ENCODE measurements around the gene SRBD1.
A peak's percentile ranks its signal among the peaks of the same experiment; 100 is the strongest.

SRBD1 gene

GRCh38 chr2:45631955-45632354 is 20.9 kb upstream of the SRBD1 start:
- DNase-seq = no peak

DNA sequence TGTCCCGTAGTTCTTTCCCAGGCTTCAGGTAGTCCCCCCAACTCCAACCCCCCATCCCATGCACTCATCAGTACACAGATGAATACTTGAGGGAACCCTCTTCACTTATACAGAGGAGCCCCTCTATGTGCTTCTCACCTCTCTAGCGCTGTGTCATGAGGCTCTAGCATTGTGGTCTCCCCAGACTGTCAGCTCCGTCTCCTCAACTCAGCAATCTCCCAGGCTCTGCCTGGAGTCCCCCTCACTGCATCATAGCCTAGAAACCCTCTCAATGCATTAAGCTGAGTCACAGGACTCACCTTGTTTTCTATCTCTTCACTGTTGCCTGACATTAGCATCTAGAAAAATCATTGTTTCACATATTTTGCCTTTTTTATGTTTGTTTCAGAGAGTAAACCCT is 20.3 kb upstream of the SRBD1 start:
- no peak for DNase-seq

- no peak for DNase-seq
Measured at GRCh38 chr2:45629971-45630370, 18.9 kb upstream of the SRBD1 start.

DNA sequence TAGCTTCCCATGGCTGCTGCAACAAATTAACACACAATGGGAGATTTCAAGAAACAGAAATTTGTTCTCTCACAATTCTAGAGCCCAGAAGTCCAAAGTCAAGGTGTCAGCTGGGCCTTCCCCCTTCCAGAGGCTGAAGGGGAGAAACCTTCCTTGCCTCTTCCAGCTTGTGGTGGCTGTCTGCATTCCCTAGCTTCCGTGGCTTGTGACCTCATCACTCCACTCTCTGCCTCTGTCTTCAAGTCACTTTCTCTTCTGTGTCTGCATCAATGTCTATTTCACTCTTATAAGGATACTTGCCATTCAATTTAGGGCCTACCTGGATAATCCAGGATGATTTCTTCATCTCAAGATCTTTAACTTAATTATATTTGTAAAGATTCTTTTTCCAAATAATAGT is 16.8 kb upstream of the SRBD1 start:
- peak; percentile 60 for DNase-seq

DNA sequence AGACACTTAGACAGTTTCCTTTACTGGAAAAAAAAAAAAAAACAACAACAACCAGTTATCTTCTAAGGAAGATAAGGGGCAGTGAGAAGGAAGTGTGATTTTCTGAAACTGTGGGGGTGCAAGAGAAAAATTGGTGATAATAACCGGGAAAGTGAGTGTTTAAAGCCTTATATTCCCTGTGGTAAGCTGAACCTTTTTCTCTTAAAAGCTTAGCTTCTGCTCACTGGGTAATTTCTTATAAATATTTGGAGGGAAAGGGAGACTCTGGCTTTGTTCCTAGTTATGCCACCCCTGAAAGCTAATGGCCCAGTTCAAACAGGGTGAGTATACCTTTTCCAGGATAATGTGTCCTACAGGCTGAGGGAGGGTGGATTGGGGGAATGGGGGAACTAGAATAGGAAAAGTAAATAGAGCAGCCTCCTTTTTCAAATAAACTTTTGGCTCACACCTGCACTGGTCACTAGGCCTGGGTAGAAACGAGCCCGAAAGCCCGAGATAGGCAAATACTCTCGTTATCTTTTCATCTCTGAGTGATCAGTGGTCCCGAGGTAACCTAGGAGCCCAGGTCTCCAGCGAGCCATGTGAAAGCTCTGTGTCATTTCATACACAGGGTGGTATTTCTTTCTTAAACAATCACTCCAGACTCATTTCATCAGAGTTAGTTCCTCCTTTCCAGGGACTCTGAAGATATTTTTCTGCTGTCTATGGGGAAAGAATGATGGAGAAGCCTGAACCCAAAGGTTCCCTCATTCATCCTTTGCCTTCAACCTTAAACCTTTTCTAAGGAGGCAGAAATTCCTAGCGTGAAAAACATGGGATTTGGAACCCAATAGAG is 15.5 kb upstream of the SRBD1 start:
- no peak for DNase-seq

GRCh38 chr2:45625824-45626223 is 14.8 kb upstream of the SRBD1 start:
- DNase-seq = no peak

DNA sequence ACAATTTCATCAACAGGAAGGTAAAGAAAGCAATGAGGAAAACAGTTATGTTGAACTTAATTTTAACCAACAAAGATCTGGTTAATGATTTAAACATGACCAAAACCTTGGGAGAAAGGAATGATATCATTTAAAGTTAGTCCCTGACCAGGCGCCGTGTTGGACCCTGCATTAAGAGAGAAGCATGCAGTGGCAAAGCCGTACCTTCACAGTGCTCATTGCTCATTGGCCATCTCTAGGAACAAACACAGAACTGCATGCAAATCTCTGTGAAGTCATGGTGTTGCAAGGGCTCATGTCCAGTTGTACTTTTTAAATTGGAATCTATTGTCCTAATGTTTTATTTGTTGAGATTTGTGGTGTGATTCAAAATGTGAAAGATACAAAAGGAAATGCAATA is 12.0 kb upstream of the SRBD1 start:
- DNase-seq = no peak

DNA sequence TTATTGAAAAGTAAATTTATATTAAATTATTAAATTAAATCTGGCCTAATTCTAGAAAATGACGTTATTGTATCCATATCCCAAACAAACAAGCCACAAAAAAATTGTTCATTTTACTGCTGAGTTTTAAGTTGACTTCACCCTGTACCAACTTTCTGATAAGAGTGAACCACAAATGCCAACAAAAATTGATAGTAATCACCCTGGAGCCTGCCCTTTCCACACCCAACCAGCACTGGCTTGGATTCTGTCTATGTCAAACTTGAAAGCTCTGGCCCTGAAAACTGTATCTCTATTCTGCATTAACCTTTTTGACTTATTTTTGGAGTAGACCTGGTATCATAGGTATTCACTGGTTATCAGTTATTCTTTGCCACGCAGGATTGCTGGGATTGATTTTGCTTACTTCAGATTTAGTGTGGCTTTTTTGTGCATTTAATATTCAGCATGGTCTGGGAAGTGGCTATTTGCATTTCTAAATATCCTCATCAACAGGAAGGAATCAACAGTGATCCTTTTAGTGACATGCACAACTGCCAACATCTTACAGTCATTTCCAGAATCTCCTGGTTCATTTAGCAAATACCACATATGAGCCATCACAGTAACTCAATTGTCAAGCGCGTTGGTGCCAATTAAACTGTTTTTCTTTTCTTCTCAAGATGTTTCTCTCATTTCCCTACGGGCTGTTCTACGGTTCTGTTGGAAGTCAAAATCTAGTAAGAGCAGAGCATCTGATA is 11.4 kb upstream of the SRBD1 start:
- no peak for DNase-seq

DNA sequence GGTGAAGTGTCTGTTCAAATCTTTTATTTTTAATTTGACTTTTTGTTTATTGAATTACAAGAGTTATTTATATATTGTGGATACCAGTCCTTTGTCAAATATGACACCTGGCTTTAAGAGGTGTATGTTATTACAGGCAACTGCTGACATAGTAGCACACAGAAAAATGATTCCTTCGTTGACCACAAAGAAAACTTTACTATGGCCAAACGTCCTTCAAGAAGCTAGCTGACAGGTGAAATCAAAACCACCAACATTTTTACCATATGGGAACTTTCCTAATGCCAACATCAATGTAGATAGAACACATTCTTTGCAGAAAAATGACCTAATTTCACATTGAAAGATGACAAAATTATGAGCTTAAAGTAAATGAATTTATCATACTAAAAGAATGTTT is 6.4 kb upstream of the SRBD1 start:
- no peak for DNase-seq

DNA sequence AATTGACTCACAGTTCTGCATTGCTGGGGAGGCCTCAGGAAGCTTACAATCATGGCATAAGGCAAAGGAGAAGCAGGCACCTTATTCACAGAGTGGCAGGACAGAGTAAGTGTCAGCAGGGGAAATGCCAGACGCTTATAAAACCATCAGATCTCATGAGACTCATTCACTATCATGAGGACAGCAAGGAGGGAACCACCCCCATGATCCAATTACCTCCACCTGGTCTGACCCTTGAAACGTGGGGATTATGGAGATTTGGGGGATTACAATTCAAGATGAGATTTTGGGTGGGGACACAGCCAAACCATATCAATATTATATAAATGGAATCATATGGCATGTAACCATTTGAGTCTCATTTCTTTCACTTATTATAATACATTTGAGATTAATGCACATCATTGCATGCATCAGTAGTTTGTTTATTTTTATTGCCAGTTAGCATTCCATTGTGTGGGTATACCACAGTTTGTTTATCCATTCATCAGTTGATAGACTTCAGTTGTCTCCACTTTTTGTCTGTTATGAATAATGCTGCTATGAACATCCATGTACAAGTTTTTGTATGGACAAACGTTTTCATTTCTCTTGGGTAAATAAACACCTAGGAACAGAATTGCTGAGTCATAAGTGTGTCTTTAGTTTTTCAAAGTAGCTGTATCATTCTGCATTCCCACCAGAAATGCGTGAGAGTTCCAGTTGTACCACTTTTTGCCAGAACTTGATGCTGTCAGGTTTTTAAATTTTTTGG is 5.8 kb upstream of the SRBD1 start:
- DNase-seq = peak; percentile 44

- DNase-seq = no peak
Measured at GRCh38 chr2:45614871-45615415, 3.9 kb upstream of the SRBD1 start.

DNA sequence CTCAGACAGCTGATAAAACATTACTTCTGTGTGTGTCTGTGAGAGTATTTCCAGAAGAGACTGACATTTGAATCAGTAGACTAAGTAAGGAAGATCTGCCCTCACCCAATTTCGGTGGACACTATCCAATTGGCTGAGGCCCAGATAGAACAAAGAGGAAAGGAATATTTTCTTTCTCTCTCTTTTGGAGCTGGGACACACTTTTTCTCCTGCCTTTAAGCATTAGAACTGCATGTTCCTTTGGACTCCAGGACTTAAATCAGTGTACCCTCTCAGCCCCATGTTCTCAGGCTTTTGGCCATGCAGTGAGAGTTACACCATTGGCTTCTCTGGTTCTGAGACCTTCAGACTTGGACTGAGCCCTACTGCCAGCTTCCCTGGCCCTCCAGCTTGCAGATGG is 3.3 kb upstream of the SRBD1 start:
- DNase-seq = no peak

- DNase-seq = no peak
Measured at GRCh38 chr2:45612731-45613130, 1.7 kb upstream of the SRBD1 start.

DNA sequence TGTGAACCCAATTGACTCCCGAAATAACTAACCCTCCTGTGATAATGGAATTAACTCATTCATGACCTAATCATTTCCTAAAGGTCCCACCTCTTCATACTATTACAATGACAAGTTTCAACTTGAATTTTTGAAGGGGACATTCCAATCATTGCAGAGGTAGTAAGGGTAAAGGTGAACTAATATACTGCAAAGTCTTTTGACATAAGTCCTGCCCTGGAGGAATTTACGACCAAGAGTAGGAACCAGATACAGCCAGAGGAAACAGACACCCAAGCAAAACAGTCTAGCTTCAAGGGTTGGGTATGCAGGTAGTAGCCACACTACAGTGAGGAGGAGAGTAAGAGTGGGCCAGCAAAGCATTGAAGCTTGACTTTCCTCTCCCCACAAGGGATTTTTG is 1.2 kb upstream of the SRBD1 start:
- no peak for DNase-seq

GRCh38 chr2:45610281-45611019 is 617 bp downstream of the SRBD1 start:
- peak; percentile 72 for DNase-seq

- DNase-seq = peak; percentile 40
Measured at GRCh38 chr2:45607701-45608100, 3.4 kb downstream of the SRBD1 start.

DNA sequence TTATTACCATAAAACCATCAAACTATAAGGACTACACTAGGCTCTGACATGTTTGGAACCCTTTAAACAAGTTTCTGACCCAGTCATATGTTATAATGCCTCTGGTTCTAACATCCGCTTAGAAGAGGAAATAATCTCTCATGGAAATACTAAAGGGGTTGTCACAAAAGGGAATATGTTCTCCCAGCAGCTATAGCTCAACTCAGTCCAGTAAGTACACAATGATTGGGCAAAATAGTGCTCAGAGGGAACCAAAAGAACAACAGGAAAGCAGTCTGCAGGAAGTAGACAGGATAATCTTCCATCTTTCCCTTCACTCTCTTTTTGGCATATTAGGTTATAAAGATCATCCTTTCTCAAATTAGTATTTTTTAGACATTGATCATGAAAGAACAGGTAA is 4.3 kb downstream of the SRBD1 start:
- no peak for DNase-seq

GRCh38 chr2:45605116-45605515 is 6.0 kb downstream of the SRBD1 start:
- peak; percentile 43 for DNase-seq

DNA sequence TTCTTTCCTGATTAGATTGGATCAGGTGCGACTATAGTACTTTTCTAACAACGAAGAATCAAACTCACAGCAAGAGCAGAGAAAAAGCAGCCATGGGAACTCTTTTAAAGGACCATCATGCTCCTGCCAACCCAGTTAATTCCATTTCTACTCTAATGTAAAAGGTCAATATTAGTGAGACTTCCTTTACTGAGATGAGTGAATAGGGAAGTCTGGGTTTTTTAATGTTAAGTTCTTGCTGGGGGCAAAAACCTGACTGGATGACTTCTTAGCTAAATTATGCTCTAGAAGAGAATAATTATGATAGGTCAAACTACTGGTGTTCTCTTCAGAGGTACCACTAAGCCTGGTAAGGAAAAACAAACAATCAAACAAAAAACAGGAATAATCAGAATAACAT is 8.4 kb downstream of the SRBD1 start:
- DNase-seq = no peak

DNA sequence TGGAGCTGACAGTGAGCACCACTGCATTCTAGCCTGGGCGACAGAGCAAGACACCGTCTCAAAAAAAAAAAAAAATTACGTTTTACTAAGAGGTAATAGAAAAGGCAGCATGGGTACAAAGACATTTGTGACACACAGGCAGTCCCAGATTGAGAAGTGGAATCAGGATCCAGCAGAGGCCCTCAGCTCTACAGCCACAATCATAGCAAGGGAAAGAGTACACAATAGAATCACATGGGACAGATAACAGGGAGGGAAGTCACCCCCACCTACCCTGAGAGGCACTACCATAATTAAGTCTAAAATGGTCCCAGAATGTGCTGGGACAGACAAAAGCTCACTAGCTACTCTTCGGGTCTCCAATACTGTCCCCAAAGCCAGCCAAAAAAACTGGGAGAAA is 12.5 kb downstream of the SRBD1 start:
- no peak for DNase-seq

GRCh38 chr2:45596761-45597160 is 14.3 kb downstream of the SRBD1 start:
- DNase-seq = no peak

GRCh38 chr2:45595721-45596435 is 15.2 kb downstream of the SRBD1 start:
- peak; percentile 91 for DNase-seq
